SK-N-SH (cell line): ENCODE data around the gene ACP6. TPM values are rescaled to one million over a fixed set of nuclear protein-coding genes. Genes with fewer than 3 reads are reported as not detected.
A peak's percentile ranks its signal among the peaks of the same experiment; 100 is the strongest.

Experiments used
- CTCF ChIA-PET: fragments of 300-600, 350-600 bp; formaldehyde crosslinking; extraction: SDS; loops from one replicate; lab custom pipeline; 2021; lab: Yijun Ruan, JAX
- POLR2A ChIA-PET: fragments of 350-600 bp; sonication (Branson Sonifier 250); formaldehyde crosslinking; extraction: SDS; loops from one replicate; lab custom pipeline; 2020; ENCODE audit warnings: antibody characterized with exemption, inconsistent platforms; lab: Yijun Ruan, JAX
- DNase-seq: peaks from one replicate; pipeline ENCODE4 v3.0.0; 2012
- H2AFZ ChIP-seq: fragments of 200-600 bp; sonication (generic); 2 replicates; pipeline ENCODE4 v1.8.1; 2016; ENCODE audit warnings: antibody characterized with exemption, mild to moderate bottlenecking, low read depth
- H3F3A ChIP-seq: fragments of 200-600 bp; sonication (generic); replicated peaks from 2 replicates; pipeline ENCODE3; 2016; ENCODE audit warnings: antibody characterized with exemption, mild to moderate bottlenecking; ENCODE audit not compliant: insufficient read depth
- H3K27ac ChIP-seq, 2 experiments: fragments of 200-500 bp in 1 of 2; fragments of 200-600 bp in 1 of 2; sonication (Bioruptor generic) in 1 of 2; sonication (generic), shearing (Covaris generic) in 1 of 2; 2 replicates each; pipeline versions ENCODE4 v1.5.1 to v1.6.1; 2014 to 2016; ENCODE audit warnings: low read depth in 2 of 2, inconsistent platforms in 1 of 2, low read length in 1 of 2, mild to moderate bottlenecking in 1 of 2, mixed read lengths in 1 of 2
- H3K27me3 ChIP-seq: fragments of 200-600 bp; sonication (generic), shearing (Covaris generic); 2 replicates; pipeline ENCODE4 v1.6.1; 2016; ENCODE audit warnings: mixed run types; ENCODE audit not compliant: insufficient read depth
- H3K36me3 ChIP-seq, 2 experiments: fragments of 200-500 bp in 1 of 2; fragments of 200-600 bp in 1 of 2; sonication (Bioruptor generic) in 1 of 2; sonication (generic) in 1 of 2; replicated peaks in 1 of 2; 2 replicates each; pipeline versions ENCODE3 to v1.5.1; 2014 to 2016; ENCODE audit warnings: low read length in 1 of 2, mild to moderate bottlenecking in 1 of 2; ENCODE audit not compliant: insufficient read depth in 2 of 2, control insufficient read depth in 1 of 2
- H3K4me1 ChIP-seq, 2 experiments: fragments of 200-500 bp in 1 of 2; fragments of 200-600 bp in 1 of 2; sonication (Bioruptor generic) in 1 of 2; sonication (generic), shearing (Covaris generic) in 1 of 2; 2 replicates each; pipeline versions ENCODE4 v1.5.1 to v1.6.1; 2014 to 2016; ENCODE audit warnings: low read depth in 1 of 2, low read length in 1 of 2, mixed run types in 1 of 2; ENCODE audit not compliant: insufficient read depth in 2 of 2, control insufficient read depth in 1 of 2
- H3K4me2 ChIP-seq: fragments of 200-600 bp; sonication (generic), shearing (Covaris generic); 2 replicates; pipeline ENCODE4 v1.6.1; 2017; ENCODE audit warnings: mixed run types
- H3K4me3 ChIP-seq, 2 experiments: fragments of 200-500 bp in 1 of 2; fragments of 200-600 bp in 1 of 2; sonication (Bioruptor generic) in 1 of 2; sonication (generic), shearing (Covaris generic) in 1 of 2; 2 replicates each; pipeline versions ENCODE4 v1.5.1 to v1.8.1; 2014 to 2016; ENCODE audit warnings: low read depth in 2 of 2, inconsistent platforms in 1 of 2, low read length in 1 of 2, mild to moderate bottlenecking in 1 of 2, mixed read lengths in 1 of 2, moderate library complexity in 1 of 2
- H3K79me2 ChIP-seq: fragments of 200-600 bp; sonication (generic); 2 replicates; pipeline ENCODE4 v1.8.1; 2017; ENCODE audit warnings: mild to moderate bottlenecking; ENCODE audit not compliant: insufficient read depth
- H3K9ac ChIP-seq: fragments of 200-600 bp; sonication (generic); 2 replicates; pipeline ENCODE4 v1.6.1; 2017; ENCODE audit warnings: mixed run types
- H3K9me2 ChIP-seq: fragments of 200-600 bp; sonication (generic); 2 replicates; pipeline ENCODE4 v1.6.1; 2017; ENCODE audit warnings: mixed run types
- H3K9me3 ChIP-seq: fragments of 200-600 bp; sonication (generic); 2 replicates; pipeline ENCODE4 v1.6.1; 2017; ENCODE audit warnings: mixed run types, mild to moderate bottlenecking, moderate library complexity
- H4K20me1 ChIP-seq: fragments of 200-600 bp; sonication (generic); 2 replicates; pipeline ENCODE4 v1.6.1; 2017; ENCODE audit warnings: mild to moderate bottlenecking, mixed run types; ENCODE audit not compliant: insufficient read depth
- ELF1 ChIP-seq: IDR thresholded peaks from 2 replicates; pipeline ENCODE4 v1.4.0; 2012
- FOXM1 ChIP-seq: IDR thresholded peaks from 2 replicates; pipeline ENCODE4 v1.4.0; 2012; ENCODE audit warnings: low read depth, mild to moderate bottlenecking
- GABPA ChIP-seq: IDR thresholded peaks from 2 replicates; pipeline ENCODE4 v1.4.0; 2012; ENCODE audit warnings: low read depth, mild to moderate bottlenecking
- GATA2 ChIP-seq: sonication (generic); formaldehyde crosslinking; IDR thresholded peaks from 2 replicates; pipeline ENCODE4 v1.5.0; 2020; ENCODE audit warnings: mild to moderate bottlenecking, missing genetic modification reagents
- JUND ChIP-seq: IDR thresholded peaks from 2 replicates; pipeline ENCODE4 v1.4.0; 2012
- NFIC ChIP-seq: IDR thresholded peaks from 2 replicates; pipeline ENCODE4 v1.4.0; 2012; ENCODE audit warnings: borderline replicate concordance
- RAD21 ChIP-seq: IDR thresholded peaks from 2 replicates; pipeline ENCODE4 v1.6.1; 2012; ENCODE audit warnings: mild to moderate bottlenecking, low read length
- RXRA ChIP-seq: IDR thresholded peaks from 2 replicates; pipeline ENCODE4 v1.4.0; 2012; ENCODE audit warnings: low read depth, mild to moderate bottlenecking, borderline replicate concordance
- SIN3A ChIP-seq: IDR thresholded peaks from 2 replicates; pipeline ENCODE4 v1.6.1; 2012; ENCODE audit warnings: low read depth, mild to moderate bottlenecking, low read length, moderate library complexity, borderline replicate concordance
- SMC3 ChIP-seq: IDR thresholded peaks from 2 replicates; pipeline ENCODE4 v1.6.1; 2012; ENCODE audit warnings: low read depth, low read length, improper control_type of control experiment
- TAF1 ChIP-seq: IDR thresholded peaks from 2 replicates; pipeline ENCODE4 v1.6.1; 2012; ENCODE audit warnings: low read depth, mild to moderate bottlenecking, low read length, moderate library complexity, borderline replicate concordance
- TEAD4 ChIP-seq: IDR thresholded peaks from 2 replicates; pipeline ENCODE4 v1.4.0; 2012; ENCODE audit warnings: mild to moderate bottlenecking, borderline replicate concordance; ENCODE audit not compliant: insufficient read depth
- WGBS: methylation state at CpG from one replicate; pipeline ENCODE4 v1.1.6; 2017; ENCODE audit warnings: low lambda C conversion rate; 5-methylcytosine and 5-hydroxymethylcytosine counted together
- polyA plus RNA-seq, 3 experiments: library from polyadenylated mRNA; depleted of rRNA; stranded (reverse); fragments of >200 nt; gene quantifications; 2 replicates each; pipeline ENCODE4 v1.2.3, GENCODE V29; 2012
- TF ChIP-seq, protein P1 (sequence below): fragments of 200-600 bp; sonication (generic); IDR thresholded peaks from 2 replicates; pipeline ENCODE4 v1.6.1; 2017; ENCODE audit warnings: antibody characterized with exemption, mild to moderate bottlenecking, moderate library complexity

ACP6 gene
- polyA plus RNA-seq, 1 of the 3 experiments (the other 2 are of a cell fraction), result 10.9 TPM

DNA sequence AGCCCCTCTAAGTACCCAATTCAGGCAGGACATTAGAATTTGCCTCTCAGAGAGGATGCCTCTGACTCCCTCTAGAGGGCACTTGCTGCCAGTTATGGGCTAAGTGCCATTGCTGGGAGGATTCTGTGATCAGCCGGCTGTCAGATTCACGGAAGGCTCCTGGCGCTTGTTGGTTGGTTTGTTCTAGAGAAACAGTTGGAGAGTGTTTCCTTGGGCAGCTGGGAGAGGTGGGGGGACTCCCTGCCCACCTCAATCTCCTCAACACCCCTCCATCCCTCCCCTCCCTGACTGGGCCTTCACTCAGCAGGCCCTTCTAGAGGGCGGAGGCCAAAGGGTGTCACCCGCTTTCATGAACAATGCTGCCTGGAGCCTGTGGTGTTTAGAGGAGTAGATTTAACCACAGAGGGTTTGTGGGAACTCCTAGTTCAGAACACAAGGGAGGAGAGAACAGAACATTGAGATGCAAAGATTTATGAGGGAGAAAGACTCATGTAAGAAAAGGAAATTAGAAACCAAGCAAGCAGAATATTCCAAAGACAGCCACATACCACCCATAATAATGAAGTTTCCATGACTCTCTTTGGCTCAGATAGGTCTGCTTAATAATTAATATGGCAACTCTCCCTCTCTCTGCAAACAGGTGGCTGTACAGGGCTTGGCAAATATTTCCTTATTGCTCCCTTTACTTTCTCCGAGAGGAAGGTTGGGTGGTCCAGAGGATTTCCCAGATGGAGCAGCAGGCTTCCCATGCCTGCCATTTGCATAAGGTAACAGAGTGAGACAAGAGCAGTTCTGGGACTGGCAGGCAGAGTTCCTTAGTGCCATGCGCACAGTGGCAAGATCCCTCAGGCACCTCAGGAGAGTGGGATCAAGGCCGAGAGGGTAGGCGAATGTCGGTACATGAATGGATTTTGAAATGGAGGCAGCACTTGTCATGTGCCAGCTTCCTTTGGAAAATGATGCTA lies 30.0 kb upstream of the ACP6 start:
- Histone ChIP-seq H3K79me2 (no peaks in the 10 kb centered on the region), H3K9me2 (no peaks in the 10 kb centered on the region), H3K4me2 (no peak overlapping the region), H3K27me3 (no peaks in the 10 kb centered on the region), H3K4me1 (no peaks in the 10 kb centered on the region; a peak in 1 of 4 replicates), H3F3A (no peaks in the 10 kb centered on the region), H2AFZ (no peak overlapping the region), H4K20me1 (no peaks in the 10 kb centered on the region), H3K9ac (no peak overlapping the region), H3K9me3 (no peaks in the 10 kb centered on the region), H3K4me3 (no peak overlapping the region; a peak in 1 of 4 replicates), H3K36me3 (no peaks in the 10 kb centered on the region), H3K27ac (no peak overlapping the region)
- ChIA-PET CTCF (interaction anchor here (0.7 to 1.6 kb wide), 6 partner anchors 9 to 213 kb away, joined by 3 to 5 read pairs (median 3); no protein-coding TSS in a partner anchor), POLR2A (no interaction called here)
- peak; percentile 56 for TF ChIP-seq NFIC
- peak; percentile 77 for TF ChIP-seq RAD21
- no peak for TF ChIP-seq TAF1
- TF ChIP-seq FOXM1, result no peak
- TF ChIP-seq TEAD4, result no peak
- TF ChIP-seq SMC3, result peak; percentile 60
- TF ChIP-seq SIN3A, result no peak
- no peak for TF ChIP-seq GATA2
- no peak for TF ChIP-seq GABPA
- TF ChIP-seq, protein P1, sequence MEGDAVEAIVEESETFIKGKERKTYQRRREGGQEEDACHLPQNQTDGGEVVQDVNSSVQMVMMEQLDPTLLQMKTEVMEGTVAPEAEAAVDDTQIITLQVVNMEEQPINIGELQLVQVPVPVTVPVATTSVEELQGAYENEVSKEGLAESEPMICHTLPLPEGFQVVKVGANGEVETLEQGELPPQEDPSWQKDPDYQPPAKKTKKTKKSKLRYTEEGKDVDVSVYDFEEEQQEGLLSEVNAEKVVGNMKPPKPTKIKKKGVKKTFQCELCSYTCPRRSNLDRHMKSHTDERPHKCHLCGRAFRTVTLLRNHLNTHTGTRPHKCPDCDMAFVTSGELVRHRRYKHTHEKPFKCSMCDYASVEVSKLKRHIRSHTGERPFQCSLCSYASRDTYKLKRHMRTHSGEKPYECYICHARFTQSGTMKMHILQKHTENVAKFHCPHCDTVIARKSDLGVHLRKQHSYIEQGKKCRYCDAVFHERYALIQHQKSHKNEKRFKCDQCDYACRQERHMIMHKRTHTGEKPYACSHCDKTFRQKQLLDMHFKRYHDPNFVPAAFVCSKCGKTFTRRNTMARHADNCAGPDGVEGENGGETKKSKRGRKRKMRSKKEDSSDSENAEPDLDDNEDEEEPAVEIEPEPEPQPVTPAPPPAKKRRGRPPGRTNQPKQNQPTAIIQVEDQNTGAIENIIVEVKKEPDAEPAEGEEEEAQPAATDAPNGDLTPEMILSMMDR, result peak; percentile 86
- DNase-seq, result peak; percentile 61
- WGBS, result 67% methylated on average over 10 of the region's 10 CpGs

DNA sequence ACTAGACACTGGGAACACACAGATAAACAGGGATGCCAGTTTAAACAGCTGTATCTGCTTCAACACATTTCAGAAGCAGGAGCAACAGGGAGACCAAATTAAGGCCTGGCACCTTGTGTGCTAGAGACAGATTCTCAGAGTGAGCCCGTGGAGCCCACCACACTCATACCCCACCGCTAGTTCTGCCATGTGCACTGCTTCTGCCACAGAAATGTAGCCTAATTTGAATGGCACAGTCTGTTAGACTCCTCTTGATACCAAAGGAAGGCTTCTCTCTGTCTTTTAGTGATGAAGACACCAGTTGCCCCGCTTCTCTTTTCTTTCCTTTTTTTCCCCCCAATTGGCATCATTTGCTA lies 29.3 kb upstream of the ACP6 start:
- H3K79me2 ChIP-seq, result no peaks in the 10 kb centered on the region
- H3K4me2 ChIP-seq, result no peak overlapping the region
- ChIA-PET CTCF (interaction anchor here (0.8 to 1.7 kb wide), 6 partner anchors 8 to 213 kb away, joined by 3 to 7 read pairs (median 3); no protein-coding TSS in a partner anchor), POLR2A (no interaction called here)
- DNase-seq, result no peak
- no peak overlapping the region for H2AFZ ChIP-seq
- no peaks in the 10 kb centered on the region for H3K9me2 ChIP-seq
- no peak overlapping the region for H3K27ac ChIP-seq
- no peaks in the 10 kb centered on the region; a peak in 1 of 4 replicates for H3K4me1 ChIP-seq
- no peaks in the 10 kb centered on the region for H3K9me3 ChIP-seq
- TF ChIP-seq ELF1 (no peak), SMC3 (no peak), RXRA (no peak), JUND (no peak), GABPA (no peak), TAF1 (no peak)
- H3K4me3 ChIP-seq, result no peak overlapping the region; a peak in 1 of 4 replicates
- no peaks in the 10 kb centered on the region for H4K20me1 ChIP-seq
- no peak overlapping the region for H3K9ac ChIP-seq
- no peaks in the 10 kb centered on the region for H3K36me3 ChIP-seq
- 0% methylated on average over 2 of the region's 3 CpGs for WGBS
- no peaks in the 10 kb centered on the region for H3F3A ChIP-seq
- H3K27me3 ChIP-seq, result no peaks in the 10 kb centered on the region
